GM21529 (cell line): ENCODE results near the gene RAB29.
"Not testable (repeated sequence)": the region's sequence is repeated elsewhere in the genome, so short reads cannot be mapped to it uniquely, and the experiment has no call there.

Experiments used
- ATAC-seq: cut with Tn5 transposase; IDR thresholded peaks from one replicate; pipeline ENCODE4 v1.9.1; 2021; ENCODE audit not compliant: unreplicated experiment

The RAB29 gene

GRCh38 chr1:205726619-205727125, 48.6 kb downstream of the RAB29 start:
- ATAC-seq = no peak

- ATAC-seq = no peak
These were observed 49.8 kb downstream of the RAB29 start for GRCh38 chr1:205725514-205725913.

- not testable (repeated sequence) for ATAC-seq
These were observed 54.5 kb downstream of the RAB29 start for GRCh38 chr1:205720740-205721139.

GRCh38 chr1:205719762-205720161, 55.5 kb downstream of the RAB29 start:
- ATAC-seq = no peak

GRCh38 chr1:205719015-205719414, 56.3 kb downstream of the RAB29 start:
- ATAC-seq = no peak
